HepG2 (cell line): ENCODE data around the gene LILRB5. TPM values are rescaled to one million over a fixed set of nuclear protein-coding genes. Genes with fewer than 3 reads are reported as not detected.

ENCODE experiments used
- ASH2L ChIP-seq: fragments of 300-600, 200-600 bp; sonication (generic); IDR thresholded peaks from 2 replicates; pipeline ENCODE4 v1.7.0; 2017; ENCODE audit warnings: low read depth, mild to moderate bottlenecking, moderate library complexity, mixed read lengths, low read length; ENCODE audit not compliant: insufficient read length
- ATF1 ChIP-seq: IDR thresholded peaks from 2 replicates; pipeline ENCODE4 v1.6.1; 2016; ENCODE audit warnings: mild to moderate bottlenecking, control low read depth
- EP300 ChIP-seq, 3 experiments: sonication (generic) in 1 of 3; formaldehyde crosslinking in 1 of 3; IDR thresholded peaks; 2 replicates each; pipeline versions ENCODE4 v1.5.1 to v1.6.1; 2011 to 2020; ENCODE audit warnings: low read depth in 2 of 3, low read length in 2 of 3, borderline replicate concordance in 1 of 3, improper control_type of control experiment in 1 of 3, mild to moderate bottlenecking in 1 of 3, missing genetic modification reagents in 1 of 3, moderate library complexity in 1 of 3
- HDAC6 ChIP-seq: fragments of 200-600 bp; sonication (generic); IDR thresholded peaks from 2 replicates; pipeline ENCODE4 v1.7.0; 2017; ENCODE audit warnings: mild to moderate bottlenecking, antibody characterized with exemption, low read length, low read depth
- HOXA9 ChIP-seq: sonication (generic); formaldehyde crosslinking; IDR thresholded peaks from 2 replicates; pipeline ENCODE4 v1.8.1; 2022; ENCODE audit warnings: missing genetic modification reagents, mild to moderate bottlenecking, moderate library complexity, borderline replicate concordance
- KMT2A ChIP-seq: sonication (generic); formaldehyde crosslinking; IDR thresholded peaks from 2 replicates; pipeline ENCODE4 v1.4.0; 2020; ENCODE audit warnings: missing genetic modification reagents
- TBP ChIP-seq: sonication (generic); formaldehyde crosslinking; IDR thresholded peaks from 2 replicates; pipeline ENCODE4 v1.5.0; 2020; ENCODE audit warnings: missing genetic modification reagents
- TMF1 ChIP-seq: sonication (generic); formaldehyde crosslinking; IDR thresholded peaks from 2 replicates; pipeline ENCODE4 v1.8.1; 2022; ENCODE audit warnings: low read depth, missing genetic modification reagents
- ZKSCAN5 ChIP-seq: sonication (generic); formaldehyde crosslinking; IDR thresholded peaks from 2 replicates; pipeline ENCODE4 v1.5.1; 2020; ENCODE audit warnings: mild to moderate bottlenecking, missing genetic modification reagents
- ZNF446 ChIP-seq: sonication (generic); formaldehyde crosslinking; IDR thresholded peaks from 2 replicates; pipeline ENCODE4 v1.5.0; 2020; ENCODE audit warnings: mild to moderate bottlenecking, missing genetic modification reagents
- ZNF556 ChIP-seq: sonication (generic); formaldehyde crosslinking; IDR thresholded peaks from 2 replicates; pipeline ENCODE4 v1.4.0; 2020; ENCODE audit warnings: mild to moderate bottlenecking, missing genetic modification reagents, borderline replicate concordance
- ZNF670 ChIP-seq: sonication (generic); formaldehyde crosslinking; IDR thresholded peaks from 2 replicates; pipeline ENCODE4 v1.8.0; 2022; ENCODE audit warnings: mild to moderate bottlenecking, missing genetic modification reagents, borderline replicate concordance
- ZNF879 ChIP-seq: sonication (generic); formaldehyde crosslinking; IDR thresholded peaks from 2 replicates; pipeline ENCODE4 v1.8.1; 2023; ENCODE audit warnings: missing genetic modification reagents
- polyA plus RNA-seq, 8 experiments: library from polyadenylated mRNA; depleted of rRNA in 3 of 8; stranded (reverse) in 7 of 8; unstranded in 1 of 8; fragments of >200 nt; fragmentation: Illumina TruSeq in 4 of 8; extraction: Trizol in 4 of 8; gene quantifications; 2 replicates each; pipeline versions ENCODE4 v1.2.1 to v1.2.3, GENCODE V29; 2011 to 2016; ENCODE audit warnings: low read depth in 4 of 8, missing spikeins in 1 of 8, mixed read lengths in 1 of 8; ENCODE audit not compliant: insufficient read depth in 1 of 8
- total RNA-seq, 5 experiments: library from RNA; depleted of rRNA; stranded (reverse); fragments of >200 nt; fragmentation: Illumina TruSeq; extraction: Trizol; gene quantifications; 2 replicates each; pipeline ENCODE4 v1.2.3, GENCODE V29; 2016; ENCODE audit warnings: low read depth in 1 of 5
- TF ChIP-seq, protein P1 (sequence below): sonication (generic); formaldehyde crosslinking; IDR thresholded peaks from 2 replicates; pipeline ENCODE4 v1.5.0; 2020; ENCODE audit warnings: missing genetic modification reagents, mild to moderate bottlenecking, borderline replicate concordance
- TF ChIP-seq, protein P2 (sequence below): sonication (generic); formaldehyde crosslinking; conservative IDR thresholded peaks from 2 replicates; pipeline ENCODE4 v1.8.0; 2022; ENCODE audit warnings: mild to moderate bottlenecking, moderate library complexity, missing genetic modification reagents
- TF ChIP-seq, protein P3 (sequence below): sonication (generic); formaldehyde crosslinking; IDR thresholded peaks from 2 replicates; pipeline ENCODE4 v1.4.0; 2020; ENCODE audit warnings: mild to moderate bottlenecking, missing genetic modification reagents, borderline replicate concordance
- TF ChIP-seq, protein P4 (sequence below): sonication (generic); formaldehyde crosslinking; IDR thresholded peaks from 2 replicates; pipeline ENCODE4 v1.8.1; 2023; ENCODE audit warnings: missing genetic modification reagents, mild to moderate bottlenecking, borderline replicate concordance
- TF ChIP-seq, protein P5 (sequence below): sonication (generic); formaldehyde crosslinking; IDR thresholded peaks from 2 replicates; pipeline ENCODE4 v1.4.0; 2020; ENCODE audit warnings: mild to moderate bottlenecking, missing genetic modification reagents
- TF ChIP-seq, protein P6 (sequence below): sonication (generic); formaldehyde crosslinking; IDR thresholded peaks from 2 replicates; pipeline ENCODE4 v1.5.0; 2020; ENCODE audit warnings: missing genetic modification reagents, mild to moderate bottlenecking, borderline replicate concordance

LILRB5 gene
- total and polyA plus RNA-seq, 2 of the 13 experiments (the other 11 are each of a cell fraction or from before 2014, with no cell fraction given), result not detected

DNA sequence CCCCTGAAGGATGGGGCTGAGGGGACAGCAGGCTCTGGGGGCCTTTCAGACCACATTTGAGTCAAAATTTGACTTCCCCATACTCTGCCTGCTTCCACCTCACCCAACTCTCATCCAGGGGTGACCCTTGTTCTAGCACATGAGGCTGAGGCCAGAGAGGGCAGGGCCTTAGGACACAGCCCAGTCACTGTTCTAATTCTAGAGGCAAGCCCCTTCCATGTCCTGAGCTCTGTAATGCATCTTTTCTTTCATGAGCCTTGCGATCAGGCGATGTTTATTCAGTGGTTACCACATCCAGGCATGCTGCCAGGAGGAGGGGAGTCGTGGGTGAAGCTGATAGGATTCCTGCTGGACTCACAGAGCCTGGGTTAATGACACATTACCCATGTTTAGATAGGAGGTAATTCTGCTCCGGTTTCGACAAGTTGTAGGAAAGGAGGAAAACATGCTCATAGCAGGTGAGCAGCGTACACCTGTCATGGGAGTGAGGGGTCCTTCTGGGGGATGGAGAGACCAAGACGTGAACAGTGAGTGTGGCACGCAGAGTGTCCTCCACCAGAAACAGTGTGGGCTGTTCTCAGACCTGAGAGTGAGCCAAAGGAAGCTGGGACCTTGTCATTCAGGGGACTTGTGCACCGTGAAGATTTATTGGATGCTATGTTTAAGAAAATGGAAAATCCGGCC lies 47.1 kb downstream of the LILRB5 start (continued):
- TF ChIP-seq TBP, result no peak
- TF ChIP-seq, protein P1, sequence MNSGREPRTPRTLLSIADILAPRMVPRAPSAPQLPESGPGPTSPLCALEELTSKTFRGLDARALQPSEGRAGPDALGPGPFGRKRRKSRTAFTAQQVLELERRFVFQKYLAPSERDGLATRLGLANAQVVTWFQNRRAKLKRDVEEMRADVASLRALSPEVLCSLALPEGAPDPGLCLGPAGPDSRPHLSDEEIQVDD (CRISPR knock-in tag), result no peak
- peak; percentile 9 to 80; a peak in 3 of 4 replicates for TF ChIP-seq EP300 (IDR thresholded peaks at IDR 0.05; ENCODE audit: low read depth in 2 of 2, low read length in 2 of 2)
- TF ChIP-seq EP300 (CRISPR knock-in tag; IDR thresholded peaks at IDR 0.05; ENCODE audit: borderline replicate concordance), result peak; percentile 71; the same call in 1 of the 2 replicates
- TF ChIP-seq, protein P2, sequence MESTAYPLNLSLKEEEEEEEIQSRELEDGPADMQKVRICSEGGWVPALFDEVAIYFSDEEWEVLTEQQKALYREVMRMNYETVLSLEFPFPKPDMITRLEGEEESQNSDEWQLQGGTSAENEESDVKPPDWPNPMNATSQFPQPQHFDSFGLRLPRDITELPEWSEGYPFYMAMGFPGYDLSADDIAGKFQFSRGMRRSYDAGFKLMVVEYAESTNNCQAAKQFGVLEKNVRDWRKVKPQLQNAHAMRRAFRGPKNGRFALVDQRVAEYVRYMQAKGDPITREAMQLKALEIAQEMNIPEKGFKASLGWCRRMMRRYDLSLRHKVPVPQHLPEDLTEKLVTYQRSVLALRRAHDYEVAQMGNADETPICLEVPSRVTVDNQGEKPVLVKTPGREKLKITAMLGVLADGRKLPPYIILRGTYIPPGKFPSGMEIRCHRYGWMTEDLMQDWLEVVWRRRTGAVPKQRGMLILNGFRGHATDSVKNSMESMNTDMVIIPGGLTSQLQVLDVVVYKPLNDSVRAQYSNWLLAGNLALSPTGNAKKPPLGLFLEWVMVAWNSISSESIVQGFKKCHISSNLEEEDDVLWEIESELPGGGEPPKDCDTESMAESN (CRISPR knock-in tag), result peak; percentile 59; the same call in 1 of the 2 replicates
- TF ChIP-seq, protein P3, sequence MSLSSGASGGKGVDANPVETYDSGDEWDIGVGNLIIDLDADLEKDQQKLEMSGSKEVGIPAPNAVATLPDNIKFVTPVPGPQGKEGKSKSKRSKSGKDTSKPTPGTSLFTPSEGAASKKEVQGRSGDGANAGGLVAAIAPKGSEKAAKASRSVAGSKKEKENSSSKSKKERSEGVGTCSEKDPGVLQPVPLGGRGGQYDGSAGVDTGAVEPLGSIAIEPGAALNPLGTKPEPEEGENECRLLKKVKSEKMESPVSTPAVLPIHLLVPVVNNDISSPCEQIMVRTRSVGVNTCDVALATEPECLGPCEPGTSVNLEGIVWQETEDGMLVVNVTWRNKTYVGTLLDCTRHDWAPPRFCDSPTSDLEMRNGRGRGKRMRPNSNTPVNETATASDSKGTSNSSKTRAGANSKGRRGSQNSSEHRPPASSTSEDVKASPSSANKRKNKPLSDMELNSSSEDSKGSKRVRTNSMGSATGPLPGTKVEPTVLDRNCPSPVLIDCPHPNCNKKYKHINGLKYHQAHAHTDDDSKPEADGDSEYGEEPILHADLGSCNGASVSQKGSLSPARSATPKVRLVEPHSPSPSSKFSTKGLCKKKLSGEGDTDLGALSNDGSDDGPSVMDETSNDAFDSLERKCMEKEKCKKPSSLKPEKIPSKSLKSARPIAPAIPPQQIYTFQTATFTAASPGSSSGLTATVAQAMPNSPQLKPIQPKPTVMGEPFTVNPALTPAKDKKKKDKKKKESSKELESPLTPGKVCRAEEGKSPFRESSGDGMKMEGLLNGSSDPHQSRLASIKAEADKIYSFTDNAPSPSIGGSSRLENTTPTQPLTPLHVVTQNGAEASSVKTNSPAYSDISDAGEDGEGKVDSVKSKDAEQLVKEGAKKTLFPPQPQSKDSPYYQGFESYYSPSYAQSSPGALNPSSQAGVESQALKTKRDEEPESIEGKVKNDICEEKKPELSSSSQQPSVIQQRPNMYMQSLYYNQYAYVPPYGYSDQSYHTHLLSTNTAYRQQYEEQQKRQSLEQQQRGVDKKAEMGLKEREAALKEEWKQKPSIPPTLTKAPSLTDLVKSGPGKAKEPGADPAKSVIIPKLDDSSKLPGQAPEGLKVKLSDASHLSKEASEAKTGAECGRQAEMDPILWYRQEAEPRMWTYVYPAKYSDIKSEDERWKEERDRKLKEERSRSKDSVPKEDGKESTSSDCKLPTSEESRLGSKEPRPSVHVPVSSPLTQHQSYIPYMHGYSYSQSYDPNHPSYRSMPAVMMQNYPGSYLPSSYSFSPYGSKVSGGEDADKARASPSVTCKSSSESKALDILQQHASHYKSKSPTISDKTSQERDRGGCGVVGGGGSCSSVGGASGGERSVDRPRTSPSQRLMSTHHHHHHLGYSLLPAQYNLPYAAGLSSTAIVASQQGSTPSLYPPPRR (CRISPR knock-in tag), result peak; percentile 87
- no peak for TF ChIP-seq HDAC6
- TF ChIP-seq, protein P4, sequence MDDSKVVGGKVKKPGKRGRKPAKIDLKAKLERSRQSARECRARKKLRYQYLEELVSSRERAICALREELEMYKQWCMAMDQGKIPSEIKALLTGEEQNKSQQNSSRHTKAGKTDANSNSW (CRISPR knock-in tag), result no peak
- TF ChIP-seq ZNF670 (CRISPR knock-in tag), result no peak
- no peak for TF ChIP-seq ATF1 (CRISPR knock-in tag)
- no peak for TF ChIP-seq ZNF446 (CRISPR knock-in tag)
- TF ChIP-seq KMT2A (CRISPR knock-in tag), result no peak
- TF ChIP-seq TMF1 (CRISPR knock-in tag), result no peak
- TF ChIP-seq, protein P5, sequence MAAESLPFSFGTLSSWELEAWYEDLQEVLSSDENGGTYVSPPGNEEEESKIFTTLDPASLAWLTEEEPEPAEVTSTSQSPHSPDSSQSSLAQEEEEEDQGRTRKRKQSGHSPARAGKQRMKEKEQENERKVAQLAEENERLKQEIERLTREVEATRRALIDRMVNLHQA (CRISPR knock-in tag), result no peak
- 0 out of 2 replicates have a peak, but pooled peaks have one; percentile 12 for TF ChIP-seq HOXA9 (CRISPR knock-in tag)
- peak; percentile 5 for TF ChIP-seq ASH2L
- no peak for TF ChIP-seq ZNF879 (CRISPR knock-in tag)
- TF ChIP-seq ZNF556 (CRISPR knock-in tag), result 0 out of 2 replicates have a peak, but pooled peaks have one; percentile 55
- TF ChIP-seq ZKSCAN5, result 0 out of 2 replicates have a peak, but pooled peaks have one; percentile 51
- TF ChIP-seq, protein P6, sequence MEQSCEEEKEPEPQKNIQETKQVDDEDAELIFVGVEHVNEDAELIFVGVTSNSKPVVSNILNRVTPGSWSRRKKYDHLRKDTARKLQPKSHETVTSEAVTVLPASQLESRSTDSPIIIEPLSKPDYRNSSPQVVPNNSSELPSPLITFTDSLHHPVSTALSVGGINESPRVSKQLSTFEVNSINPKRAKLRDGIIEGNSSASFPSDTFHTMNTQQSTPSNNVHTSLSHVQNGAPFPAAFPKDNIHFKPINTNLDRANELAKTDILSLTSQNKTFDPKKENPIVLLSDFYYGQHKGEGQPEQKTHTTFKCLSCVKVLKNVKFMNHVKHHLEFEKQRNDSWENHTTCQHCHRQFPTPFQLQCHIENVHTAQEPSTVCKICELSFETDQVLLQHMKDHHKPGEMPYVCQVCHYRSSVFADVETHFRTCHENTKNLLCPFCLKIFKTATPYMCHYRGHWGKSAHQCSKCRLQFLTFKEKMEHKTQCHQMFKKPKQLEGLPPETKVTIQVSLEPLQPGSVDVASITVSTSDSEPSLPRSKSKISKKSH (CRISPR knock-in tag), result no peak
